HG03025 (cell line): ENCODE results near the gene VWA5B1.

Source experiments
- ATAC-seq: cut with Tn5 transposase; IDR thresholded peaks from one replicate; pipeline ENCODE4 v1.9.1; 2021; ENCODE audit warnings: mild to moderate bottlenecking, moderate library complexity; ENCODE audit not compliant: unreplicated experiment, low FRiP score

Gene VWA5B1

GRCh38 chr1:20343149-20343937 is 52.7 kb downstream of the VWA5B1 start:
- no peak for ATAC-seq

GRCh38 chr1:20343938-20344302 is 53.2 kb downstream of the VWA5B1 start:
- no peak for ATAC-seq

GRCh38 chr1:20344738-20345137 is 54.1 kb downstream of the VWA5B1 start:
- no peak for ATAC-seq

- no peak for ATAC-seq
Observed at GRCh38 chr1:20345419-20345818, 54.7 kb downstream of the VWA5B1 start.

- ATAC-seq = no peak
Observed at GRCh38 chr1:20346433-20346832, 55.8 kb downstream of the VWA5B1 start.

GRCh38 chr1:20347699-20348098 is 57.0 kb downstream of the VWA5B1 start:
- no peak for ATAC-seq

GRCh38 chr1:20348326-20348915 is 57.7 kb downstream of the VWA5B1 start:
- no peak for ATAC-seq

- no peak for ATAC-seq
Observed at GRCh38 chr1:20349561-20349960, 58.9 kb downstream of the VWA5B1 start.

GRCh38 chr1:20349971-20350370 is 59.3 kb downstream of the VWA5B1 start:
- no peak for ATAC-seq

GRCh38 chr1:20350421-20350820 is 59.7 kb downstream of the VWA5B1 start:
- no peak for ATAC-seq

- ATAC-seq = no peak
Observed at GRCh38 chr1:20351911-20352701, 61.4 kb downstream of the VWA5B1 start.

- no peak for ATAC-seq
Observed at GRCh38 chr1:20353836-20354235, 63.2 kb downstream of the VWA5B1 start.

- ATAC-seq = no peak
Observed at GRCh38 chr1:20354610-20355009, 63.9 kb downstream of the VWA5B1 start.

GRCh38 chr1:20355101-20355827 is 64.6 kb downstream of the VWA5B1 start:
- ATAC-seq = no peak

- ATAC-seq = no peak
Observed at GRCh38 chr1:20355828-20356735, 65.4 kb downstream of the VWA5B1 start.

GRCh38 chr1:20356850-20357459 is 66.3 kb downstream of the VWA5B1 start:
- ATAC-seq = no peak

- ATAC-seq = no peak
Observed at GRCh38 chr1:20357796-20358195, 67.1 kb downstream of the VWA5B1 start.

- no peak for ATAC-seq
Observed at GRCh38 chr1:20358761-20359263, 68.1 kb downstream of the VWA5B1 start.
